Umbilical cord (tissue), 2 donors: Measurements from ENCODE around the gene INKA1. TPM values are rescaled to one million over a fixed set of nuclear protein-coding genes. Genes with fewer than 3 reads are reported as not detected.
"Not testable (repeated sequence)": the region's sequence is repeated elsewhere in the genome, so short reads cannot be mapped to it uniquely, and the experiment has no call there.

ENCODE experiments used
- DNase-seq: peaks from one replicate; pipeline ENCODE4 v3.0.0-alpha.2; 2015; ENCODE audit warnings: low spot score
- total RNA-seq: library from RNA; depleted of rRNA; stranded (reverse); fragments of >200 nt; gene quantifications from one replicate; pipeline ENCODE4 v1.2.3, GENCODE V29; 2014; ENCODE audit warnings: low replicate concordance; ENCODE audit not compliant: insufficient read depth

INKA1 gene
- total RNA-seq, 1 donor from 2014 or later = 7.7 TPM

- peak; percentile 66 for DNase-seq
Observed at GRCh38 chr3:49807431-49808114, 4.5 kb downstream of the INKA1 start.

GRCh38 chr3:49812916-49813496 lies 9.9 kb downstream of the INKA1 start:
- DNase-seq = no peak

GRCh38 chr3:49813497-49814174 lies 10.6 kb downstream of the INKA1 start, which contains the start of gene UBA7:
TSS of gene UBA7 (minus strand) at chr3:49813953. CDS start at chr3:49813787, 166 bp downstream.
- DNase-seq = peak; percentile 85

GRCh38 chr3:49823131-49823530 lies 20.1 kb downstream of the INKA1 start:
- DNase-seq = not testable (repeated sequence)

GRCh38 chr3:49826016-49826415 lies 23.0 kb downstream of the INKA1 start:
- no peak for DNase-seq

- DNase-seq = no peak
Observed at GRCh38 chr3:49831341-49831740, 28.3 kb downstream of the INKA1 start.

GRCh38 chr3:49839193-49839809 lies 36.2 kb downstream of the INKA1 start:
- DNase-seq = peak; percentile 88

GRCh38 chr3:49840388-49840787 lies 37.3 kb downstream of the INKA1 start:
- peak; percentile 31 for DNase-seq

GRCh38 chr3:49841126-49841696 lies 38.1 kb downstream of the INKA1 start:
- no peak for DNase-seq

GRCh38 chr3:49841806-49842205 lies 38.7 kb downstream of the INKA1 start:
- no peak for DNase-seq

- DNase-seq = no peak
Observed at GRCh38 chr3:49842843-49843517, 39.9 kb downstream of the INKA1 start.

GRCh38 chr3:49844464-49845183 lies 41.6 kb downstream of the INKA1 start:
- DNase-seq = no peak

- no peak for DNase-seq
Observed at GRCh38 chr3:49845694-49846093, 42.6 kb downstream of the INKA1 start.

Other genes starting within 250 kb of the INKA1 start
- 0.96 TPM for gene BSN, start 248.8 kb upstream of the INKA1 start, total RNA-seq
- gene APEH, start 128.9 kb upstream of the INKA1 start, total RNA-seq = 66.7 TPM
- gene MST1, start 113.8 kb upstream of the INKA1 start, total RNA-seq = 2.2 TPM
- gene RNF123, start 113.7 kb upstream of the INKA1 start, total RNA-seq = 13.7 TPM
- gene AMIGO3, start 83.6 kb upstream of the INKA1 start, total RNA-seq = 2.4 TPM
- 20.9 TPM for gene GMPPB, start 79.3 kb upstream of the INKA1 start, total RNA-seq
- gene IP6K1, start 16.7 kb upstream of the INKA1 start, total RNA-seq = 25.8 TPM
- not detected for gene CDHR4, start 3.4 kb upstream of the INKA1 start, total RNA-seq
- gene UBA7, start 10.7 kb downstream of the INKA1 start, total RNA-seq = 40.9 TPM
- not detected for gene TRAIP, start 53.3 kb downstream of the INKA1 start, total RNA-seq
- gene CAMKV, start 66.6 kb downstream of the INKA1 start, total RNA-seq = 0.72 TPM
- gene MST1R, start 100.6 kb downstream of the INKA1 start, total RNA-seq = 14.4 TPM
- 4.6 TPM for gene MON1A, start 126.5 kb downstream of the INKA1 start, total RNA-seq
- 49.8 TPM for gene RBM6, start 136.9 kb downstream of the INKA1 start, total RNA-seq